GM12878 (cell line): Measurements from ENCODE around the gene SARS1. TPM values are rescaled to one million over a fixed set of nuclear protein-coding genes. Genes with fewer than 3 reads are reported as not detected.

Experiments used
- ATAC-seq: fragments of 200-7000 bp; cut with Tn5 transposase; 3 replicates; pipeline ENCODE4 v1.9.1; 2020; ENCODE audit warnings: mild to moderate bottlenecking, moderate library complexity
- BruUV-seq: library from RNA; stranded (reverse); fragments of 400-500 nt; replicated peaks from 2 replicates; lab custom pipeline; 2021; lab: Mats Ljungman, UMichigan
- CTCF ChIA-PET: fragments of 300-600 bp; sonication (Branson Sonifier 250); formaldehyde crosslinking; extraction: SDS; loops from one replicate; lab custom pipeline; 2021; ENCODE audit warnings: inconsistent platforms; lab: Yijun Ruan, JAX
- POLR2A ChIA-PET: fragments of 350-600 bp; formaldehyde crosslinking; extraction: SDS; loops from one replicate; lab custom pipeline; 2021; ENCODE audit warnings: inconsistent platforms; lab: Charles Lee
- RAD21 ChIA-PET: fragments of 300-600 bp; sonication (Branson Sonifier 250); formaldehyde crosslinking; loops from one replicate; lab custom pipeline; 2023; ENCODE audit warnings: antibody characterized with exemption; ENCODE audit not compliant: unreplicated experiment; lab: Charles Lee
- SMC1A ChIA-PET: fragments of 300-600 bp; sonication (Branson Sonifier 250); formaldehyde crosslinking; loops from one replicate; lab custom pipeline; 2023; ENCODE audit not compliant: unreplicated experiment, uncharacterized antibody; lab: Charles Lee
- DNase-seq: peaks from one replicate; pipeline ENCODE4 v3.0.0-alpha.2; 2011; ENCODE audit warnings: low read depth, low spot score
- FAIRE-seq: peaks from 3 replicates; lab custom pipeline; 2011; peaks lifted over from hg19 to GRCh38; lab: Jason Lieb, UNC
- H2AFZ ChIP-seq: 2 replicates; pipeline ENCODE4 v1.6.0; 2011; ENCODE audit warnings: low read depth, low read length, control low read depth; ENCODE audit not compliant: control insufficient read depth
- H3K27ac ChIP-seq: 2 replicates; pipeline ENCODE4 v1.5.1; 2011; ENCODE audit warnings: control low read depth; ENCODE audit not compliant: control insufficient read depth, insufficient read depth
- H3K27me3 ChIP-seq, 2 experiments: replicated peaks in 1 of 2; 2 replicates each; pipeline versions ENCODE4 v1.6.0 to v1.6.1; 2011; ENCODE audit warnings: low read length in 1 of 2; ENCODE audit not compliant: control insufficient read depth in 2 of 2, insufficient read depth in 2 of 2
- H3K36me3 ChIP-seq, 2 experiments: 2 replicates each; pipeline ENCODE4 v1.5.1; 2011; ENCODE audit warnings: low read length in 1 of 2; ENCODE audit not compliant: control insufficient read depth in 2 of 2, insufficient read depth in 2 of 2
- H3K4me1 ChIP-seq: 2 replicates; pipeline ENCODE4 v1.6.1; 2011; ENCODE audit warnings: mild to moderate bottlenecking, low read length, moderate library complexity, mixed read lengths; ENCODE audit not compliant: control insufficient read depth, insufficient read depth
- H3K4me2 ChIP-seq: 2 replicates; pipeline ENCODE4 v1.6.0; 2011; ENCODE audit warnings: control low read depth; ENCODE audit not compliant: control insufficient read depth, insufficient read depth
- H3K4me3 ChIP-seq: fragments of 200-600 bp; sonication (generic); 2 replicates; pipeline ENCODE4 v1.5.1; 2016
- H3K79me2 ChIP-seq: 2 replicates; pipeline ENCODE4 v1.6.0; 2011; ENCODE audit warnings: low read length; ENCODE audit not compliant: control insufficient read depth, insufficient read depth
- H3K9ac ChIP-seq: 2 replicates; pipeline ENCODE4 v1.8.0; 2011; ENCODE audit warnings: low read length, control low read depth, mixed read lengths; ENCODE audit not compliant: control insufficient read depth, insufficient read depth
- H3K9me3 ChIP-seq: replicated peaks from 3 replicates; pipeline ENCODE4 v1.5.1; 2011; ENCODE audit warnings: mild to moderate bottlenecking, low read length; ENCODE audit not compliant: control insufficient read depth, insufficient read depth
- H4K20me1 ChIP-seq: 2 replicates; pipeline ENCODE4 v1.6.0; 2011; ENCODE audit not compliant: control insufficient read depth, insufficient read depth
- BCLAF1 ChIP-seq: fragments of 450-650 bp; IDR thresholded peaks from 2 replicates; pipeline ENCODE4 v1.6.1; 2017; ENCODE audit warnings: antibody characterized with exemption, mild to moderate bottlenecking, moderate library complexity
- CREM ChIP-seq: IDR thresholded peaks from 2 replicates; pipeline ENCODE4 v1.6.1; 2014; ENCODE audit warnings: antibody characterized with exemption, low read depth
- HDGF ChIP-seq: fragments of 450-650 bp; IDR thresholded peaks from 2 replicates; pipeline ENCODE4 v1.6.1; 2016; ENCODE audit warnings: antibody characterized with exemption
- PML ChIP-seq: IDR thresholded peaks from 2 replicates; pipeline ENCODE4 v1.6.1; 2012; ENCODE audit warnings: low read length, inconsistent platforms
- RELA ChIP-seq: fragments of 450-650 bp; IDR thresholded peaks from 2 replicates; pipeline ENCODE4 v1.8.0; 2014; ENCODE audit warnings: borderline replicate concordance; ENCODE audit not compliant: partially characterized antibody
- SREBF1 ChIP-seq: IDR thresholded peaks from 2 replicates; pipeline ENCODE4 v1.6.1; 2012; ENCODE audit warnings: mild to moderate bottlenecking, low read length
- ZBTB11 ChIP-seq: fragments of 450-650 bp; formaldehyde crosslinking; IDR thresholded peaks from 2 replicates; pipeline ENCODE4 v1.5.0; 2022; ENCODE audit warnings: mild to moderate bottlenecking, missing genetic modification characterization
- ZNF207 ChIP-seq: fragments of 450-650 bp; IDR thresholded peaks from 2 replicates; pipeline ENCODE4 v1.6.1; 2014; ENCODE audit warnings: antibody characterized with exemption, mild to moderate bottlenecking, borderline replicate concordance
- WGBS: methylation state at CpG from one replicate; pipeline ENCODE4 v1.1.6; 2016; ENCODE audit warnings: low lambda C conversion rate; ENCODE audit not compliant: insufficient replicate concordance, insufficient coverage; ENCODE audit errors: missing lambda C conversion rate; 5-methylcytosine and 5-hydroxymethylcytosine counted together
- in situ Hi-C: fragments of 300-500 bp; cut with MboI; formaldehyde crosslinking; loops from 9 replicates; pipeline ENCODE4 v1.14.3; 2018; ENCODE audit warnings: mixed read lengths
- intact Hi-C: fragments of 100-400 bp; cut with micrococcal nuclease; formaldehyde crosslinking; loops from one replicate; pipeline ENCODE4 v1.14.2; 2022; ENCODE audit not compliant: unreplicated experiment
- polyA plus RNA-seq, 11 experiments: library from polyadenylated mRNA; depleted of rRNA in 4 of 11; unstranded in 6 of 11; stranded (reverse) in 5 of 11; fragments of >200 nt; fragmentation: Nextera tagmentation in 4 of 11; fragmentation: Illumina TruSeq in 1 of 11; extraction: Ambion mirVana in 4 of 11; extraction: Trizol in 1 of 11; gene quantifications; 1 replicate in 1 of 11; 2 replicates in 10 of 11; pipeline versions ENCODE4 v1.2.1 to v1.2.3, GENCODE V29; 2011 to 2016; ENCODE audit warnings: inconsistent platforms in 2 of 11, missing spikeins in 2 of 11, low read depth in 1 of 11
- total RNA-seq, 4 experiments: library from RNA; depleted of rRNA in 3 of 4; stranded (reverse); fragments of >200 nt in 3 of 4; fragmentation: Illumina TruSeq in 1 of 4; extraction: Trizol in 1 of 4; gene quantifications; 2 replicates each; pipeline versions ENCODE4 v1.2.1 to v1.2.3, GENCODE V29; 2013 to 2021

SARS1 gene
- total and polyA plus RNA-seq, 10 of the 15 experiments (the other 5 are each of a cell fraction or from before 2014, with no cell fraction given) = 103 to 202 (median 138) TPM

GRCh38 chr1:109164538-109164937, 49.2 kb upstream of the SARS1 start:
- in situ Hi-C loops = no loop called here

More at GRCh38 chr1:109164538-109164937, 49.2 kb upstream of the SARS1 start:
- WGBS = 98% methylated on average over 8 of the region's 8 CpGs
- intact Hi-C loops = no loop called here
- H3K27me3 ChIP-seq = no peaks in the 10 kb centered on the region
- ATAC-seq (no peak), DNase-seq (no peak), FAIRE-seq (no peak)
- CTCF ChIA-PET = interaction anchor here (0.6 kb wide), 1 partner anchor 17 kb away, joined by 3 read pairs; no protein-coding TSS in a partner anchor
- TF ChIP-seq SREBF1 = no peak
- TF ChIP-seq HDGF = no peak
- no peak for TF ChIP-seq ZBTB11
- TF ChIP-seq PML = no peak
- TF ChIP-seq RELA = no peak
- TF ChIP-seq BCLAF1 = no peak
- TF ChIP-seq CREM = no peak
- TF ChIP-seq ZNF207 = no peak
- POLR2A ChIA-PET = interaction anchor here (1.5 kb wide), 1 partner anchor 13 kb away, joined by 5 read pairs; no protein-coding TSS in a partner anchor
- no peaks in the 10 kb centered on the region for H4K20me1 ChIP-seq
- H3K79me2 ChIP-seq = no peaks in the 10 kb centered on the region
- no peaks in the 10 kb centered on the region for H3K9me3 ChIP-seq
- H3K36me3 ChIP-seq = no peaks in the 10 kb centered on the region
- BruUV-seq = no TSS peak
- no peak overlapping the region for H3K9ac ChIP-seq
- H2AFZ ChIP-seq = no peak overlapping the region
- SMC1A ChIA-PET = interaction anchor here (0.5 to 2.6 kb wide), 2 partner anchors 27 to 438 kb away, joined by 4 to 6 read pairs; no protein-coding TSS in a partner anchor
- RAD21 ChIA-PET = no interaction called here
- no peak overlapping the region for H3K4me2 ChIP-seq
- peaks cover 40% of the 10 kb centered on the region for H3K4me1 ChIP-seq
- H3K27ac ChIP-seq = no peak overlapping the region
- no peak overlapping the region for H3K4me3 ChIP-seq
